ENCODE data around the gene MLIP. TPM values are rescaled to one million over a fixed set of nuclear protein-coding genes. Genes with fewer than 3 reads are reported as not detected.
"Not testable (repeated sequence)": the region's sequence is repeated elsewhere in the genome, so short reads cannot be mapped to it uniquely, and the experiment has no call there.

Gene MLIP
- total RNA-seq, 1 donor = not detected

GRCh38 chr6:54204921-54205591 lies 93.8 kb downstream of the MLIP start:
- DNase-seq (ENCODE audit: low read depth) = no peak
- TF ChIP-seq CTCF (IDR thresholded peaks at IDR 0.05; ENCODE audit: insufficient read depth, low read depth, low read length) = no peak
- H3K4me3 ChIP-seq (ENCODE audit: low read depth, low read length) = no peak overlapping the region

- no peak for TF ChIP-seq CTCF (IDR thresholded peaks at IDR 0.05; ENCODE audit: insufficient read depth, low read depth, low read length)
- no peak for DNase-seq (ENCODE audit: low read depth)
These were observed 95.3 kb downstream of the MLIP start for GRCh38 chr6:54206510-54206909.

GRCh38 chr6:54209983-54210382 lies 98.7 kb downstream of the MLIP start:
- not testable (repeated sequence) for DNase-seq (ENCODE audit: low read depth); H3K4me3 ChIP-seq (ENCODE audit: low read depth, low read length)

More at GRCh38 chr6:54206510-54206909, 95.3 kb downstream of the MLIP start:
- no peak overlapping the region for H3K4me3 ChIP-seq (ENCODE audit: low read depth, low read length)

GRCh38 chr6:54214286-54214685 lies 103.0 kb downstream of the MLIP start:
- DNase-seq (ENCODE audit: low read depth) = no peak
- no peak overlapping the region for H3K4me3 ChIP-seq (ENCODE audit: low read depth, low read length)
- no peak for TF ChIP-seq CTCF (IDR thresholded peaks at IDR 0.05; ENCODE audit: insufficient read depth, low read depth, low read length)

GRCh38 chr6:54216336-54216735 lies 105.1 kb downstream of the MLIP start:
- no peak overlapping the region for H3K4me3 ChIP-seq (ENCODE audit: low read depth, low read length)
- no peak for DNase-seq (ENCODE audit: low read depth)
- no peak for TF ChIP-seq CTCF (IDR thresholded peaks at IDR 0.05; ENCODE audit: insufficient read depth, low read depth, low read length)

GRCh38 chr6:54217018-54217417 lies 105.8 kb downstream of the MLIP start:
- H3K4me3 ChIP-seq (ENCODE audit: low read depth, low read length) = no peak overlapping the region
- no peak for DNase-seq (ENCODE audit: low read depth)
- no peak for TF ChIP-seq CTCF (IDR thresholded peaks at IDR 0.05; ENCODE audit: insufficient read depth, low read depth, low read length)

- no peak for TF ChIP-seq CTCF (IDR thresholded peaks at IDR 0.05; ENCODE audit: insufficient read depth, low read depth, low read length)
- no peak overlapping the region for H3K4me3 ChIP-seq (ENCODE audit: low read depth, low read length)
- no peak for DNase-seq (ENCODE audit: low read depth)
These were observed 111.0 kb downstream of the MLIP start for GRCh38 chr6:54222217-54222616.
